Measurements from ENCODE around the gene PPP3CB.

PPP3CB gene

GRCh38 chr10:73448384-73448783, 47.4 kb downstream of the PPP3CB start:
- Histone ChIP-seq H2AK5ac (ENCODE audit: low read depth, low read length) (no peak overlapping the region), H3K4ac (ENCODE audit: low read length) (no peak overlapping the region), H3K23ac (ENCODE audit: low read depth, low read length, poor library complexity) (no peak overlapping the region), H3K36me3 (replicated peaks in 1 of 2; ENCODE audit: control insufficient read depth in 2 of 2, insufficient read depth in 2 of 2, low read length in 2 of 2) (peaks cover 1 to 51% of the 10 kb centered on the region in 2 donors), H3K4me2 (ENCODE audit: insufficient read depth, low read length, poor library complexity, severe bottlenecking) (no peak overlapping the region), H3K4me1 (ENCODE audit: control insufficient read depth in 2 of 2, insufficient read depth in 1 of 2, low read depth in 1 of 2, low read length in 2 of 2) (no peaks in the 10 kb centered on the region), H3K14ac (ENCODE audit: low read length) (no peak overlapping the region), H2BK120ac (ENCODE audit: low read depth, low read length) (no peak overlapping the region), H2BK12ac (ENCODE audit: low read length) (no peak overlapping the region), H3K4me3 (ENCODE audit: low read length in 2 of 2) (no peak overlapping the region), H3K18ac (ENCODE audit: low read length) (no peak overlapping the region), H2BK15ac (ENCODE audit: low read length) (no peak overlapping the region), H3K9ac (ENCODE audit: low read depth, low read length, poor library complexity) (no peak overlapping the region), H3K79me1 (ENCODE audit: low read depth, low read length) (no peaks in the 10 kb centered on the region), H4K91ac (ENCODE audit: low read depth, low read length, poor library complexity) (no peak overlapping the region), H3K27ac (replicated peaks; ENCODE audit: low read length) (no peak overlapping the region), H3K9me3 (replicated peaks in 1 of 2; ENCODE audit: control insufficient read depth in 2 of 2, insufficient read depth in 1 of 2, low read depth in 1 of 2, low read length in 2 of 2) (no peaks in the 10 kb centered on the region), H2BK5ac (ENCODE audit: low read length) (no peak overlapping the region), H2AFZ (ENCODE audit: low read length) (no peak overlapping the region), H3K27me3 (ENCODE audit: control insufficient read depth in 3 of 3, insufficient read depth in 3 of 3, low read depth in 1 of 3, low read length in 3 of 3) (no peaks in the 10 kb centered on the region), H4K8ac (ENCODE audit: low read depth, low read length) (no peak overlapping the region)
- DNase-seq (ENCODE audit: low spot score), result no peak
- no CpG with 5 or more reads among the region's 1 CpG for WGBS, 2 donors (ENCODE audit: extremely low coverage in 2 of 2, insufficient read length in 2 of 2, insufficient replicate concordance in 1 of 2)

GRCh38 chr10:73446926-73447325, 48.9 kb downstream of the PPP3CB start:
- Histone ChIP-seq H3K36me3 (replicated peaks in 1 of 2; ENCODE audit: control insufficient read depth in 2 of 2, insufficient read depth in 2 of 2, low read length in 2 of 2) (peaks cover 1 to 52% of the 10 kb centered on the region in 2 donors), H3K14ac (ENCODE audit: low read length) (no peak overlapping the region), H4K91ac (ENCODE audit: low read depth, low read length, poor library complexity) (no peak overlapping the region)

GRCh38 chr10:73444457-73444856, 51.4 kb downstream of the PPP3CB start:
- WGBS, 2 donors (ENCODE audit: extremely low coverage in 2 of 2, insufficient read length in 2 of 2, insufficient replicate concordance in 1 of 2), result no CpG with 5 or more reads among the region's 1 CpG
- no peak overlapping the region for H3K4me3 ChIP-seq (ENCODE audit: low read length in 2 of 2)
- no peaks in the 10 kb centered on the region for H3K4me1 ChIP-seq (ENCODE audit: control insufficient read depth in 2 of 2, insufficient read depth in 1 of 2, low read depth in 1 of 2, low read length in 2 of 2)
- H3K9ac ChIP-seq (ENCODE audit: low read depth, low read length, poor library complexity), result no peak overlapping the region
- H2AFZ ChIP-seq (ENCODE audit: low read length), result no peak overlapping the region
- no peak overlapping the region for H2BK15ac ChIP-seq (ENCODE audit: low read length)
- no peak overlapping the region for H2BK12ac ChIP-seq (ENCODE audit: low read length)
- H2AK5ac ChIP-seq (ENCODE audit: low read depth, low read length), result no peak overlapping the region
- no peaks in the 10 kb centered on the region for H3K27me3 ChIP-seq (ENCODE audit: control insufficient read depth in 3 of 3, insufficient read depth in 3 of 3, low read depth in 1 of 3, low read length in 3 of 3)
- no peak overlapping the region for H3K14ac ChIP-seq (ENCODE audit: low read length)
- H3K23ac ChIP-seq (ENCODE audit: low read depth, low read length, poor library complexity), result no peak overlapping the region
- H3K4ac ChIP-seq (ENCODE audit: low read length), result no peak overlapping the region
- H3K9me3 ChIP-seq (replicated peaks in 1 of 2; ENCODE audit: control insufficient read depth in 2 of 2, insufficient read depth in 1 of 2, low read depth in 1 of 2, low read length in 2 of 2), result no peaks in the 10 kb centered on the region
- H2BK120ac ChIP-seq (ENCODE audit: low read depth, low read length), result no peak overlapping the region
- H3K4me2 ChIP-seq (ENCODE audit: insufficient read depth, low read length, poor library complexity, severe bottlenecking), result no peak overlapping the region
- no peak overlapping the region for H3K27ac ChIP-seq (replicated peaks; ENCODE audit: low read length)
- DNase-seq (ENCODE audit: low spot score), result no peak
- no peak overlapping the region for H2BK5ac ChIP-seq (ENCODE audit: low read length)
- no peak overlapping the region for H4K91ac ChIP-seq (ENCODE audit: low read depth, low read length, poor library complexity)
- no peak overlapping the region for H4K8ac ChIP-seq (ENCODE audit: low read depth, low read length)
- peaks cover 1 to 70% of the 10 kb centered on the region in 2 donors for H3K36me3 ChIP-seq (replicated peaks in 1 of 2; ENCODE audit: control insufficient read depth in 2 of 2, insufficient read depth in 2 of 2, low read length in 2 of 2)
- H3K79me1 ChIP-seq (ENCODE audit: low read depth, low read length), result no peaks in the 10 kb centered on the region
- H3K18ac ChIP-seq (ENCODE audit: low read length), result no peak overlapping the region

More at GRCh38 chr10:73446926-73447325, 48.9 kb downstream of the PPP3CB start:
- no peak overlapping the region for H3K4me2 ChIP-seq (ENCODE audit: insufficient read depth, low read length, poor library complexity, severe bottlenecking)
- H3K9ac ChIP-seq (ENCODE audit: low read depth, low read length, poor library complexity), result no peak overlapping the region
- no peak overlapping the region for H3K23ac ChIP-seq (ENCODE audit: low read depth, low read length, poor library complexity)
- H2BK15ac ChIP-seq (ENCODE audit: low read length), result no peak overlapping the region
- H3K27me3 ChIP-seq (ENCODE audit: control insufficient read depth in 3 of 3, insufficient read depth in 3 of 3, low read depth in 1 of 3, low read length in 3 of 3), result no peaks in the 10 kb centered on the region
- no peak overlapping the region for H2BK5ac ChIP-seq (ENCODE audit: low read length)
- no peak overlapping the region for H3K4ac ChIP-seq (ENCODE audit: low read length)
- H2AK5ac ChIP-seq (ENCODE audit: low read depth, low read length), result no peak overlapping the region
- no peaks in the 10 kb centered on the region for H3K4me1 ChIP-seq (ENCODE audit: control insufficient read depth in 2 of 2, insufficient read depth in 1 of 2, low read depth in 1 of 2, low read length in 2 of 2)
- no peak overlapping the region for H2AFZ ChIP-seq (ENCODE audit: low read length)
- DNase-seq (ENCODE audit: low spot score), result no peak
- no peak overlapping the region for H2BK12ac ChIP-seq (ENCODE audit: low read length)
- H3K4me3 ChIP-seq (ENCODE audit: low read length in 2 of 2), result no peak overlapping the region
- H3K18ac ChIP-seq (ENCODE audit: low read length), result no peak overlapping the region
- H3K27ac ChIP-seq (replicated peaks; ENCODE audit: low read length), result no peak overlapping the region
- no peak overlapping the region for H2BK120ac ChIP-seq (ENCODE audit: low read depth, low read length)
- H4K8ac ChIP-seq (ENCODE audit: low read depth, low read length), result no peak overlapping the region
- no peaks in the 10 kb centered on the region for H3K9me3 ChIP-seq (replicated peaks in 1 of 2; ENCODE audit: control insufficient read depth in 2 of 2, insufficient read depth in 1 of 2, low read depth in 1 of 2, low read length in 2 of 2)
- H3K79me1 ChIP-seq (ENCODE audit: low read depth, low read length), result no peaks in the 10 kb centered on the region

GRCh38 chr10:73439605-73440312, 56.1 kb downstream of the PPP3CB start:
- Histone ChIP-seq H2BK15ac (ENCODE audit: low read length) (no peak overlapping the region), H3K9me3 (replicated peaks in 1 of 2; ENCODE audit: control insufficient read depth in 2 of 2, insufficient read depth in 1 of 2, low read depth in 1 of 2, low read length in 2 of 2) (no peaks in the 10 kb centered on the region), H3K36me3 (replicated peaks in 1 of 2; ENCODE audit: control insufficient read depth in 2 of 2, insufficient read depth in 2 of 2, low read length in 2 of 2) (peaks cover 7 to 77% of the 10 kb centered on the region in 2 donors), H2BK5ac (ENCODE audit: low read length) (no peak overlapping the region), H3K79me1 (ENCODE audit: low read depth, low read length) (no peaks in the 10 kb centered on the region), H3K23ac (ENCODE audit: low read depth, low read length, poor library complexity) (no peak overlapping the region), H3K4me2 (ENCODE audit: insufficient read depth, low read length, poor library complexity, severe bottlenecking) (no peak overlapping the region), H3K9ac (ENCODE audit: low read depth, low read length, poor library complexity) (no peak overlapping the region), H3K27ac (replicated peaks; ENCODE audit: low read length) (no peak overlapping the region), H4K91ac (ENCODE audit: low read depth, low read length, poor library complexity) (no peak overlapping the region), H3K18ac (ENCODE audit: low read length) (no peak overlapping the region), H3K14ac (ENCODE audit: low read length) (no peak overlapping the region), H3K4me3 (ENCODE audit: low read length in 2 of 2) (no peak overlapping the region), H2BK120ac (ENCODE audit: low read depth, low read length) (no peak overlapping the region), H3K4me1 (ENCODE audit: control insufficient read depth in 2 of 2, insufficient read depth in 1 of 2, low read depth in 1 of 2, low read length in 2 of 2) (no peaks in the 10 kb centered on the region), H2AFZ (ENCODE audit: low read length) (no peak overlapping the region), H2AK5ac (ENCODE audit: low read depth, low read length) (no peak overlapping the region), H2BK12ac (ENCODE audit: low read length) (no peak overlapping the region), H4K8ac (ENCODE audit: low read depth, low read length) (no peak overlapping the region), H3K27me3 (ENCODE audit: control insufficient read depth in 3 of 3, insufficient read depth in 3 of 3, low read depth in 1 of 3, low read length in 3 of 3) (no peaks in the 10 kb centered on the region), H3K4ac (ENCODE audit: low read length) (no peak overlapping the region)
- no peak for DNase-seq (ENCODE audit: low spot score)
- WGBS, 2 donors (ENCODE audit: extremely low coverage in 2 of 2, insufficient read length in 2 of 2, insufficient replicate concordance in 1 of 2), result no CpG with 5 or more reads among the region's 1 CpG

All from neuronal stem cell (in vitro differentiated cells).